ENCODE measurements around the gene ACP2. TPM values are rescaled to one million over a fixed set of nuclear protein-coding genes. Genes with fewer than 3 reads are reported as not detected.

The ACP2 gene
- polyA plus RNA-seq, 3 donors: 30.4 to 40.0 (median 35.9) TPM

DNA sequence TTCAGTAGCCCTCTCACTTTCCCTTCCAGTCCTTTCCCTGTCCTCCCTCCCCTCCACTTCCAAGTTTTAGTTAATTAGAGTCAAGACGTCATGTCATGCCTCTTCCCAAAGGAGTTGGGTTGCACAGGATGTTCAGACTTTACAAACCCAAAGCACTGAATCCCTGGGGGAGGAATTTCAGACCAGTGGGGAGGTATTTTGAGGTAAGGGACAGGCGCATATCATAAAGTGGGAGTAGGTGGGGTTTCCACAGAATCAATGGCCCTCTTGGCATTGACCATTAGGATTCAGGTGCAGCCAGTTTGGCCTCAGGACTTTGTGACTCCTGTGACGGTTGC, 733 bp upstream of the ACP2 start:
- 52 to 71% (median 63%) methylated on average over 3 of the region's 3 CpGs for WGBS, 3 donors

DNA sequence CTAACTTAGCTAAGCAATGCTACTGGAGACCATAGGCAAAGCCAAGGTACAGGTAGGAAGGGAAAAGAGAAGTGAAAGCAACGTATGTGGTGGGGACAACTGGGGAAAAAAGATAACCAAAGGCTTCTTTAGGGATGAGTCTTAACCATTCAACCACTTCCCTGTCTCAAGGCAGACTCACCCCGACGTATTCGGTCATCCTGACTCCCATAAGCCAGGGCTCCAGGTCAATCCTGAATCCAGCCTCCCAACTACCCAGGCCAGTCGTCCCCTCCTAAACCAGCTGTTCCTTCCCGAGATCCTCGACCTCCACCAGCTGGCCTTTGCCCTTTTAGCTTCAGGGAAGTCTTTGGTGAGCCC, 330 bp downstream of the ACP2 start:
- WGBS, 3 donors: 0 to 1% (median 0%) methylated on average over 7 of the region's 7 CpGs
- H3K27ac ChIP-seq (ENCODE audit: low read depth, low read length): no peak overlapping the region

More for the DNA sequence above, 733 bp upstream of the ACP2 start:
- no peak overlapping the region for H3K27ac ChIP-seq (ENCODE audit: low read depth, low read length)

- WGBS, 3 donors: 30 to 90% (median 85%) methylated on average over 5 of the region's 5 CpGs
- no peak overlapping the region for H3K27ac ChIP-seq (ENCODE audit: low read depth, low read length)
Observed at GRCh38 chr11:47247502-47247901, 1.1 kb downstream of the ACP2 start.

GRCh38 chr11:47245611-47246357, 2.8 kb downstream of the ACP2 start:
- no peak overlapping the region for H3K27ac ChIP-seq (ENCODE audit: low read depth, low read length)
- WGBS, 3 donors: 82 to 91% (median 85%) methylated on average over 11 of the region's 11 CpGs

DNA sequence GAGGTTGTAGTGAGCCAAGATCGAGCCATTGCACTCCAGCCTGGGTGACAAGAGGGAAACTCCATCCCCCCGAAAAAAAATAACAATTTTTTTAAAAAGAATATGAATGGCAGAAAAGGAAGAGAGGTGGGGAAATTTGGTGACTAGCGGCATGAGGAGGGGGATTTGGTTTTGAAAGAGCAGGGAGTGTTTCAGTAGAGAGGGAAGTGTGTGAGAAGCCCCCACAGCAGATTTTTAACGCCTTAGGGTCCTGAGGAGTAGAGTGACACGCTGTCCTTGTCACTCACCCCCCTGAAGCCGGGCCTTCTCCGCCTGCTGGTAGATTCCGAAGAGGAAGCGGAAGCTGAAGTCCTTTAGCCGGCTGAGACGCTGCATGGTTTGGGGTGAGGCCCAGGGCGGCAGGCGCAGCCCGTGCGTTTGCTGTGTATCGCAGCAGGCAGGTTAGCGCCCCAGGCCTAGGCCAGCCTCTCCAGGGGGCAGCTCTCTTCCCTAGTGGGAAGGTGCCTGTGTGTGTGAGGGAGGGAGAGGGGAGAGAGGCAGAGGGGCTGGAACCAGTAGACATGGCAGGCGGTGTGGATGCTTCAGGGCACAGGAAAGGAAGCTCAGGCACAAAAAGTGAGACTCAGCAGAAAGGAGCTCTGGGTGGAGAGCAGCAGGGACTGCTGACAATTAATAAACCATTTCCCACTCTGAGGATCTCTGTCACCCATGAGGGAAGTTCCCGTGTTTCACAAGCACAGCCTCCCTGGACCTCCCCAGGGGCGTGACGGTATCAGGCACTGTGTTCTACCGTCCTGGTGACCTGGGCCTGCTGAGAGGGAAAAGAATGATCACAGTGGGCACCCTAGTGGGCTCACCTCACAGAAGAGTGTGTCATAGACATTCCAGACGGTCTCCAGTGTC, 3.9 kb downstream of the ACP2 start:
- 85 to 92% (median 86%) methylated on average over 23 of the region's 23 CpGs for WGBS, 3 donors
- no peak overlapping the region for H3K27ac ChIP-seq (ENCODE audit: low read depth, low read length)

GRCh38 chr11:47243454-47243853, 5.2 kb downstream of the ACP2 start:
- H3K27ac ChIP-seq (ENCODE audit: low read depth, low read length): no peak overlapping the region
- WGBS, 3 donors: 63 to 86% (median 83%) methylated on average over 4 of the region's 4 CpGs

GRCh38 chr11:47242596-47243192, 5.9 kb downstream of the ACP2 start:
- WGBS, 3 donors: 90 to 94% (median 92%) methylated on average over 21 of the region's 21 CpGs

GRCh38 chr11:47241841-47242301, 6.7 kb downstream of the ACP2 start:
- 88 to 93% (median 92%) methylated on average over 3 of the region's 3 CpGs for WGBS, 3 donors
- no peak overlapping the region for H3K27ac ChIP-seq (ENCODE audit: low read depth, low read length)

More at GRCh38 chr11:47242596-47243192, 5.9 kb downstream of the ACP2 start:
- H3K27ac ChIP-seq (ENCODE audit: low read depth, low read length): no peak overlapping the region

DNA sequence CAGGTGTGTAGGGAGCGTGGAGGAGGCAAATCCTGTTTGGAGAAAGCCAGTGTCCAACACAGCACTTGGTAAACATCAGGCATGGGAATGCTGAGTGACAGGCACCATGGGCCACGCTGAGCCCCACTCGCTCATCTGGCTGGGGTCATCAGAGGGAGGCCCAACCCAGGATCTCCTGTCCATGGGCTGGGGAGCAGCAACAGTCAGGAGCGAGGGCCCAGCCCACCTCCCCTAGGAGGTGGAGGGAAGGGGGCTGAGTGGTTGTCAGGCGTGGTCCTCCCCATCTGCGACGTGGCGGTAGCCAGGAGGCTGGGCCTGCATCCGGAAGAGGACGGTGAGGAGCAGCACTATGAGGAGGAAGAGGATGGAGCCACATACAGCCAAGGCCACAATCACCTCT, 8.8 kb downstream of the ACP2 start:
- no peak overlapping the region for H3K27ac ChIP-seq (ENCODE audit: low read depth, low read length)
- WGBS, 3 donors: 93 to 94% (median 93%) methylated on average over 10 of the region's 10 CpGs

DNA sequence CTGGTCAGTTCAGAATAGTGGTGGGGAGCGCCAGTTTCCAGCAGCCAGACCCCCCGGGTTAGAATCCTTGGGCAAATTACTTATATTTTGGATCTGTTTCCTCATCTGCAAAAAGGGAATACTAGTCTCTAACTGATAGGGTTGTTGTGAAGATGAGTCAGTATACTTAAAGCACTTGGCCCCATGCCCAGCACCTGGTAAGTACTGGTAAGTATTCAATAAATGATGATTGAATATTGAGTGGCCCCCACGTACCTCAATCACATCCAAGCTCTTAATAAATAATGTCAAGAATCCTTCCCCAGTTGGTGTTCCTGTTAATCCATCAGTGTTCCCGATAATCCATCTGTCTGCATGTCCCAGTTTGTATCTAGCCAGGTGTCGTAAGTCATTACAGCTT, 12.1 kb downstream of the ACP2 start:
- WGBS, 3 donors: 78 to 84% (median 79%) methylated on average over 5 of the region's 5 CpGs
- H3K27ac ChIP-seq (ENCODE audit: low read depth, low read length): no peak overlapping the region

- 84 to 89% (median 86%) methylated on average over 12 of the region's 12 CpGs for WGBS, 3 donors
- no peak overlapping the region for H3K27ac ChIP-seq (ENCODE audit: low read depth, low read length)
Observed at GRCh38 chr11:47235163-47235562, 13.5 kb downstream of the ACP2 start.

DNA sequence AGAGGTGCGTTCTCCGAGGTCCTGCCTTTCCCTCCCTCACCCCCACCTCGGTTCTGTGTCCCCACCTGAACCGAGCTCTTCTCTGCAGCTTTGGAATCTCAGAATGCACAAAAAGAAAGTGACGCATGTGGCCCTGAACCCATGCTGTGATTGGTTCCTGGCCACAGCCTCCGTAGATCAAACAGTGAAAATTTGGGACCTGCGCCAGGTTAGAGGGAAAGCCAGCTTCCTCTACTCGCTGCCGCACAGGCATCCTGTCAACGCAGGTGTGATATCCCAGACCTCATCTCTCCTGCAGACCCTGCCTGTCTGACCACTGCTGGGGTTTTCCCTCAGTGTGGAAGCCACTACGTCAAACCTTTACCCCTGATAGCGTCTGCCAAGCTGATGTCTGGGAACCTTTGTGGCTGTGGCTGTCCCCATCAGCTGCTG, 13.9 kb downstream of the ACP2 start:
- 17 to 39% (median 35%) methylated on average over 12 of the region's 12 CpGs for whole genome bisulfite sequencing, 3 donors
- H3K27ac ChIP-seq (ENCODE audit: low read depth, low read length): no peak overlapping the region

DNA sequence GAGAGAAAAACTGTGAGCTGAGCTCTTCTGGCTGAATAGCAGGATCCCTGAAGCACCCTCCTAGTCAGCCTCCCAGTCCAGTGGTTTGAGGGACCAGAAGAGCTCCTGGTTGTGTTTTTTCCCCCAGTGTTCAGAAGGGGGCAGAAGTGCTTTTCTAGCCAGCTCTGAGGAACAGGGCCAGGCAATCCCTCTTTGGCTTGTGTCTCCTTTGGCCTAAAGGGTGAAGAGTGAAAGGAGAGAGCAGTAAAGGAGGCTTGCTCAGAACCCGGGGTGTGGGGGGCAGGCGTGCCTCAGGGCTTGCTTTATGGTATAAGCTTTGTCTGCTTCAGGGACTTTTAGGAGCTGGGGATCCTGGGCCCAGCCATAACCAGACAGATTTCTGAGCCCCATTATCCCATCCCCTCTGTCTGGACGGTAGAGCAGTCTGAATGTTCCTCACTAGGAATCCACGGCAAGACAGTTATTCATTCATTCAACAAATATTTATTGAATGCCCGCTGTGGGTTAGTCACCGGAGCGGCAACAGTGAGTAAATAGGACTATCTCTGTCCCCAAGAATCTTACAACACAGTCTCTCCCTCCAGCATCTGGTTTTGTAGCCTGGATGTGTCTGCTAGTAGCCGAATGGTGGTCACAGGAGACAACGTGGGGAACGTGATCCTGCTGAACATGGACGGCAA, 14.5 kb downstream of the ACP2 start:
- WGBS, 3 donors: 24 to 52% (median 49%) methylated on average over 11 of the region's 11 CpGs
- no peak overlapping the region for H3K27ac ChIP-seq (ENCODE audit: low read depth, low read length)

GRCh38 chr11:47233051-47233450, 15.6 kb downstream of the ACP2 start:
- whole genome bisulfite sequencing, 3 donors: 82 to 97% (median 95%) methylated on average over 4 of the region's 4 CpGs

DNA sequence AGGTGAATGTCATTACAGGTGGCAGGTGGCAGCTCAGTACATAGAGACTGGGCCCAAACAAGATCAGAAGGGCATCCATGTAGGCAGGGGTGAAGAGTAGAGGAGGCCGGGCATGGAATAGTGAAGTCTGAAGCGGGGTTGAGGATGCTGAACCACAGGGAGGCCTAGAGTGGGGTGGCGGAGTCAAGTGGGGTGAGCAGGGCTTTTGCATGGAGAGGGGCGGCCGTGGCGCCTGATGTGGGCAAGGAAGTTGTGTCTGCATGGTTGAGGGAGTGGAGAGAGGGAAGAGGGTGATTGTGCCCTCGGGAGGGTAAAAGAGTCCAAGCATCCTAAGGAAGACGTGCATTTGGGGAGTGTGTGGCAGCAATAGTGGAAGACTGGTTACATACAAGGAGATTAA, 19.5 kb downstream of the ACP2 start:
- 94 to 95% (median 95%) methylated on average over 8 of the region's 8 CpGs for WGBS, 3 donors

More at GRCh38 chr11:47233051-47233450, 15.6 kb downstream of the ACP2 start:
- H3K27ac ChIP-seq (ENCODE audit: low read depth, low read length): no peak overlapping the region

GRCh38 chr11:47225552-47226400, 22.8 kb downstream of the ACP2 start:
- H3K27ac ChIP-seq (ENCODE audit: low read depth, low read length): no peak overlapping the region
- 87 to 95% (median 91%) methylated on average over 7 of the region's 7 CpGs for WGBS, 3 donors

More for the DNA sequence above, 19.5 kb downstream of the ACP2 start:
- no peak overlapping the region for H3K27ac ChIP-seq (ENCODE audit: low read depth, low read length)

DNA sequence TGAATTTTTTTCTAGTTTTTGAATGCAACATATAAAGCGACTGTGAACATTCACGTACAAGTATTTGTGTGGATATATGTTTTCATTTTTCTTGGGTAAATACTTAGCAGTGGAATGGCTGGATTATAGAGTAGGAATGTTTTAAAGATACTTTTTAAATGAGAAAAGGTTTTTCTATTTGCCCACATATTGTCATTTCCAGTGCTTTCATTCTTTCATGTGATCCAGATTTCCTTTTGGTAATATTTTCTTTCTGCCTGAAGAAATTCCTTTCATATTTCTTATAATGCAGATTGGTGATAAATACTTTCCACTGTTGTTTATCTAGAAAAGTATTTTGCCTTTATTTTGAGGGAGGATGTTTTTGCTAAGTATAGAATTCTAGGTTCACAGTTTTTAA, 25.9 kb downstream of the ACP2 start:
- no peak overlapping the region for H3K27ac ChIP-seq (ENCODE audit: low read depth, low read length)
- WGBS, 3 donors: 41 to 97% (median 94%) methylated on average over 2 of the region's 2 CpGs

GRCh38 chr11:47220401-47220821, 28.2 kb downstream of the ACP2 start:
- 63 to 82% (median 71%) methylated on average over 1 of the region's 1 CpG for WGBS, 3 donors
- H3K27ac ChIP-seq (ENCODE audit: low read depth, low read length): no peak overlapping the region

Data from adipose tissue (tissue), 3 donors.